22Rv1 (cell line): Measurements from ENCODE around the gene HS1BP3.

ENCODE experiments used
- CTCF ChIP-seq: fragments of 450-650 bp; IDR thresholded peaks from 2 replicates; pipeline ENCODE4 v1.5.1; 2017; ENCODE audit warnings: mild to moderate bottlenecking
- ZFX ChIP-seq: fragments of 450-650 bp; IDR thresholded peaks from 2 replicates; pipeline ENCODE4 v1.6.1; 2017; ENCODE audit warnings: antibody characterized with exemption, borderline replicate concordance

- TF ChIP-seq CTCF, result no peak
- no peak for TF ChIP-seq ZFX
Observed at GRCh38 chr2:20573620-20574422, 77.1 kb downstream of the HS1BP3 start.
